Mammary epithelial cell (primary cell): ENCODE data around the gene TBXA2R.

Experiments
- CTCF ChIP-seq, 2 donors: IDR thresholded peaks in 1 of 2; conservative IDR thresholded peaks in 1 of 2; 2 replicates each; pipeline ENCODE4 v1.5.1; 2011 to 2012; ENCODE audit warnings: inconsistent platforms in 2 of 2, low read length in 2 of 2, mild to moderate bottlenecking in 2 of 2, control low read depth in 1 of 2, low read depth in 1 of 2; ENCODE audit not compliant: insufficient read depth in 1 of 2; ENCODE audit errors: extremely low read depth in 1 of 2
- EZH2 ChIP-seq: IDR thresholded peaks from 2 replicates; pipeline ENCODE4 v1.6.1; 2012; ENCODE audit warnings: low read length, inconsistent platforms, borderline replicate concordance

- TF ChIP-seq CTCF (conservative IDR thresholded peaks at IDR 0.05 in 1 of 2, IDR thresholded peaks at IDR 0.05 in 1 of 2; ENCODE audit: extremely low read depth in 1 of 2, insufficient read depth in 1 of 2, low read depth in 1 of 2, low read length in 2 of 2): no peak
- TF ChIP-seq EZH2: no peak
These were observed 10.8 kb upstream of the TBXA2R start for GRCh38 chr19:3617463-3617862.
